ENCODE measurements around the gene TSPO. TPM values are rescaled to one million over a fixed set of nuclear protein-coding genes. Genes with fewer than 3 reads are reported as not detected.

TSPO gene
- total and polyA plus RNA-seq, 9 of the 15 experiments (the other 6 are each of a cell fraction or from before 2014, with no cell fraction given), result 4.9 to 126 (median 25.3) TPM

DNA sequence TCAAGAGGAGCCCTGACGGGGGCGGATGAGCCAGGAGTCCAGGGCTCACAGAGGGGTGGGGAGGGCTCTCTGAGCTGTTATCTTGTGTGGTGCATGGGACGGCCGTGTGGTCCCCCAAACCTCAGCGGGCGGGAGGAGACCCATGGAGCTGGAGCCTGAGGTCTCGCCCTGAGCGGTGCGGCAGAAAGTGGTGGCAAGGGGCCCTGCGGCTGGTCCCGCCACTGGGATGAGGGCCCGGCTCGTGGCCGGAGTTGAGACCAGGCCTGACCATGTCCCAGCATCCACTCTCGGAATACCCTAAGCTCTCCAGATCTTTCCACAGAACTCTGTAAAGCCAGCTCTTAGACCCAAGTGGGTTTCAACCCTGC is 58.1 kb downstream of the TSPO start:
- in situ Hi-C loops (cut with MboI), result no loop called here
- Histone ChIP-seq H3K9ac (ENCODE audit: insufficient read depth in 1 of 2, low read depth in 2 of 2, low read length in 2 of 2) (no peak overlapping the region; a peak in 1 of 4 replicates), H3K4me3 (no peak overlapping the region), H3K4me1 (replicated peaks in 1 of 2; ENCODE audit: control insufficient read depth in 2 of 2, insufficient read depth in 2 of 2, low read length in 2 of 2) (peaks cover 2 to 40% of the 10 kb centered on the region in 2 experiments; a peak in 3 of 5 replicates), H3K9me1 (ENCODE audit: control insufficient read depth, insufficient read depth, low read length) (no peaks in the 10 kb centered on the region), H4K20me1 (replicated peaks; ENCODE audit: control insufficient read depth, insufficient read depth, low read length) (no peaks in the 10 kb centered on the region), H3K4me2 (ENCODE audit: insufficient read depth, low read length) (no peak overlapping the region), H2AFZ (ENCODE audit: low read depth, low read length) (no peak overlapping the region), H3K27me3 (ENCODE audit: control insufficient read depth in 2 of 2, insufficient read depth in 2 of 2, low read length in 2 of 2) (peaks cover 0 to 20% of the 10 kb centered on the region in 2 experiments; a peak in 3 of 5 replicates), H3K36me3 (ENCODE audit: control insufficient read depth, insufficient read depth, low read length) (no peaks in the 10 kb centered on the region), H3K9me3 (replicated peaks; ENCODE audit: control insufficient read depth, insufficient read depth, low read depth, low read length) (no peaks in the 10 kb centered on the region), H3K27ac (ENCODE audit: extremely low read depth, low read depth, low read length) (no peak overlapping the region), H3K79me2 (ENCODE audit: control insufficient read depth, insufficient read depth, low read length) (no peaks in the 10 kb centered on the region)
- TF ChIP-seq ZNF408 (CRISPR knock-in tag; IDR thresholded peaks at IDR 0.05; ENCODE audit: low read depth), result no peak
- no peak for TF ChIP-seq ZNF431 (CRISPR knock-in tag; IDR thresholded peaks at IDR 0.05)
- no peak for TF ChIP-seq POLR2B (IDR thresholded peaks at IDR 0.05; ENCODE audit: low read depth, partially characterized antibody)
- TF ChIP-seq, protein P1, sequence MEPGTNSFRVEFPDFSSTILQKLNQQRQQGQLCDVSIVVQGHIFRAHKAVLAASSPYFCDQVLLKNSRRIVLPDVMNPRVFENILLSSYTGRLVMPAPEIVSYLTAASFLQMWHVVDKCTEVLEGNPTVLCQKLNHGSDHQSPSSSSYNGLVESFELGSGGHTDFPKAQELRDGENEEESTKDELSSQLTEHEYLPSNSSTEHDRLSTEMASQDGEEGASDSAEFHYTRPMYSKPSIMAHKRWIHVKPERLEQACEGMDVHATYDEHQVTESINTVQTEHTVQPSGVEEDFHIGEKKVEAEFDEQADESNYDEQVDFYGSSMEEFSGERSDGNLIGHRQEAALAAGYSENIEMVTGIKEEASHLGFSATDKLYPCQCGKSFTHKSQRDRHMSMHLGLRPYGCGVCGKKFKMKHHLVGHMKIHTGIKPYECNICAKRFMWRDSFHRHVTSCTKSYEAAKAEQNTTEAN (CRISPR knock-in tag; IDR thresholded peaks at IDR 0.05), result no peak
- no peak for TF ChIP-seq FOXP1 (CRISPR knock-in tag; IDR thresholded peaks at IDR 0.05)
- TF ChIP-seq SAP30 (IDR thresholded peaks at IDR 0.05; ENCODE audit: borderline replicate concordance, insufficient read depth, low read depth, low read length, poor library complexity, severe bottlenecking), result no peak
- TF ChIP-seq RBM39 (optimal IDR thresholded peaks at IDR 0.05; ENCODE audit: low read depth, low read length), result no peak
- TF ChIP-seq, protein P2, sequence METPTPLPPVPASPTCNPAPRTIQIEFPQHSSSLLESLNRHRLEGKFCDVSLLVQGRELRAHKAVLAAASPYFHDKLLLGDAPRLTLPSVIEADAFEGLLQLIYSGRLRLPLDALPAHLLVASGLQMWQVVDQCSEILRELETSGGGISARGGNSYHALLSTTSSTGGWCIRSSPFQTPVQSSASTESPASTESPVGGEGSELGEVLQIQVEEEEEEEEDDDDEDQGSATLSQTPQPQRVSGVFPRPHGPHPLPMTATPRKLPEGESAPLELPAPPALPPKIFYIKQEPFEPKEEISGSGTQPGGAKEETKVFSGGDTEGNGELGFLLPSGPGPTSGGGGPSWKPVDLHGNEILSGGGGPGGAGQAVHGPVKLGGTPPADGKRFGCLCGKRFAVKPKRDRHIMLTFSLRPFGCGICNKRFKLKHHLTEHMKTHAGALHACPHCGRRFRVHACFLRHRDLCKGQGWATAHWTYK (CRISPR knock-in tag; IDR thresholded peaks at IDR 0.05), result no peak
- no peak for TF ChIP-seq EHMT2 (IDR thresholded peaks at IDR 0.05)
- TF ChIP-seq, protein P3, sequence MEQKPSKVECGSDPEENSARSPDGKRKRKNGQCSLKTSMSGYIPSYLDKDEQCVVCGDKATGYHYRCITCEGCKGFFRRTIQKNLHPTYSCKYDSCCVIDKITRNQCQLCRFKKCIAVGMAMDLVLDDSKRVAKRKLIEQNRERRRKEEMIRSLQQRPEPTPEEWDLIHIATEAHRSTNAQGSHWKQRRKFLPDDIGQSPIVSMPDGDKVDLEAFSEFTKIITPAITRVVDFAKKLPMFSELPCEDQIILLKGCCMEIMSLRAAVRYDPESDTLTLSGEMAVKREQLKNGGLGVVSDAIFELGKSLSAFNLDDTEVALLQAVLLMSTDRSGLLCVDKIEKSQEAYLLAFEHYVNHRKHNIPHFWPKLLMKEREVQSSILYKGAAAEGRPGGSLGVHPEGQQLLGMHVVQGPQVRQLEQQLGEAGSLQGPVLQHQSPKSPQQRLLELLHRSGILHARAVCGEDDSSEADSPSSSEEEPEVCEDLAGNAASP (IDR thresholded peaks at IDR 0.05), result no peak
- TF ChIP-seq RBFOX2 (IDR thresholded peaks at IDR 0.05; ENCODE audit: low read depth, low read length), result no peak
- no peak for TF ChIP-seq NFATC3 (IDR thresholded peaks at IDR 0.05)
- TF ChIP-seq, protein P4, sequence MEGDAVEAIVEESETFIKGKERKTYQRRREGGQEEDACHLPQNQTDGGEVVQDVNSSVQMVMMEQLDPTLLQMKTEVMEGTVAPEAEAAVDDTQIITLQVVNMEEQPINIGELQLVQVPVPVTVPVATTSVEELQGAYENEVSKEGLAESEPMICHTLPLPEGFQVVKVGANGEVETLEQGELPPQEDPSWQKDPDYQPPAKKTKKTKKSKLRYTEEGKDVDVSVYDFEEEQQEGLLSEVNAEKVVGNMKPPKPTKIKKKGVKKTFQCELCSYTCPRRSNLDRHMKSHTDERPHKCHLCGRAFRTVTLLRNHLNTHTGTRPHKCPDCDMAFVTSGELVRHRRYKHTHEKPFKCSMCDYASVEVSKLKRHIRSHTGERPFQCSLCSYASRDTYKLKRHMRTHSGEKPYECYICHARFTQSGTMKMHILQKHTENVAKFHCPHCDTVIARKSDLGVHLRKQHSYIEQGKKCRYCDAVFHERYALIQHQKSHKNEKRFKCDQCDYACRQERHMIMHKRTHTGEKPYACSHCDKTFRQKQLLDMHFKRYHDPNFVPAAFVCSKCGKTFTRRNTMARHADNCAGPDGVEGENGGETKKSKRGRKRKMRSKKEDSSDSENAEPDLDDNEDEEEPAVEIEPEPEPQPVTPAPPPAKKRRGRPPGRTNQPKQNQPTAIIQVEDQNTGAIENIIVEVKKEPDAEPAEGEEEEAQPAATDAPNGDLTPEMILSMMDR (IDR thresholded peaks at IDR 0.05 in 2 of 3, conservative IDR thresholded peaks at IDR 0.05 in 1 of 3; ENCODE audit: insufficient read depth in 2 of 3, low read depth in 1 of 3, low read length in 3 of 3), result no peak
- no peak for TF ChIP-seq BRD9 (IDR thresholded peaks at IDR 0.05; ENCODE audit: low read depth, partially characterized antibody)
- CTCF ChIA-PET (ENCODE audit: low intra/inter-chr PET ratio), result no interaction called here
- POLR2A ChIA-PET, result interaction anchor here (0.6 kb wide), 2 partner anchors 12 to 1765 kb away, joined by 3 read pairs; no protein-coding TSS in a partner anchor
- ATAC-seq, result no peak
- intact Hi-C loops (cut with micrococcal nuclease), result no loop called here
- DNase-seq (ENCODE audit: extremely low read depth in 1 of 4, low spot score in 3 of 4), result no peak
- no TSS peak for BruUV-seq (replicated peaks)
- 8% methylated on average over 4 of the region's 15 CpGs for WGBS (ENCODE audit: insufficient coverage, low coverage, missing lambda C conversion rate)
- FAIRE-seq, result no peak
